Stimulated activated CD8-positive, alpha-beta memory T cell treated with anti-CD3 and anti-CD28 coated beads, Interleukin-7, amount 100 ng/mL, for 48 hours (primary cell): ENCODE measurements around the gene SRPK2.
"Not testable (repeated sequence)": the region's sequence is repeated elsewhere in the genome, so short reads cannot be mapped to it uniquely, and the experiment has no call there.

Source experiments
- DNase-seq, 2 donors: peaks; one replicate each; pipeline ENCODE4 v3.0.0-alpha.2; 2020; ENCODE audit warnings: low read depth in 1 of 2; ENCODE audit errors: extremely low read depth in 1 of 2

SRPK2 gene

GRCh38 chr7:105268511-105269392, 120.0 kb downstream of the SRPK2 start:
- DNase-seq, result no peak

- DNase-seq, result no peak
These were observed 120.7 kb downstream of the SRPK2 start for GRCh38 chr7:105268056-105268455.

- no peak for DNase-seq
These were observed 121.5 kb downstream of the SRPK2 start for GRCh38 chr7:105267244-105267643.

GRCh38 chr7:105264707-105265106, 124.0 kb downstream of the SRPK2 start:
- no peak for DNase-seq

- no peak for DNase-seq
These were observed 127.0 kb downstream of the SRPK2 start for GRCh38 chr7:105261689-105262088.

- DNase-seq, result not testable (repeated sequence)
These were observed 128.4 kb downstream of the SRPK2 start for GRCh38 chr7:105260201-105260871.

GRCh38 chr7:105258919-105259318, 129.8 kb downstream of the SRPK2 start:
- not testable (repeated sequence) for DNase-seq

- no peak for DNase-seq
These were observed 131.4 kb downstream of the SRPK2 start for GRCh38 chr7:105257338-105257737.

- no peak for DNase-seq
These were observed 131.9 kb downstream of the SRPK2 start for GRCh38 chr7:105256761-105257231.

GRCh38 chr7:105250706-105251105, 138.0 kb downstream of the SRPK2 start:
- no peak for DNase-seq

- no peak for DNase-seq
These were observed 138.5 kb downstream of the SRPK2 start for GRCh38 chr7:105250239-105250638.

GRCh38 chr7:105249216-105249615, 139.5 kb downstream of the SRPK2 start:
- no peak for DNase-seq

GRCh38 chr7:105246679-105247078, 142.0 kb downstream of the SRPK2 start:
- DNase-seq, result no peak

- no peak for DNase-seq
These were observed 142.5 kb downstream of the SRPK2 start for GRCh38 chr7:105246256-105246655.

- no peak for DNase-seq
These were observed 143.2 kb downstream of the SRPK2 start for GRCh38 chr7:105245398-105246114.

GRCh38 chr7:105244594-105244993, 144.1 kb downstream of the SRPK2 start:
- DNase-seq, result no peak

GRCh38 chr7:105241198-105241597, 147.5 kb downstream of the SRPK2 start:
- DNase-seq, result no peak

GRCh38 chr7:105238198-105238765, 150.4 kb downstream of the SRPK2 start:
- DNase-seq, result no peak

GRCh38 chr7:105234886-105235285, 153.8 kb downstream of the SRPK2 start:
- no peak for DNase-seq

- DNase-seq, result not testable (repeated sequence)
These were observed 155.9 kb downstream of the SRPK2 start for GRCh38 chr7:105232829-105233291.

- DNase-seq, result no peak
These were observed 158.2 kb downstream of the SRPK2 start for GRCh38 chr7:105230486-105230885.
